CD4-positive, alpha-beta T cell treated with Interferon gamma for 1 hour (primary cell): ENCODE results near the gene CHD3.
A peak's percentile ranks its signal among the peaks of the same experiment; 100 is the strongest.

Experiments
- DNase-seq: peaks from one replicate; pipeline ENCODE4 v3.0.0-alpha.2; 2020

The CHD3 gene

DNA sequence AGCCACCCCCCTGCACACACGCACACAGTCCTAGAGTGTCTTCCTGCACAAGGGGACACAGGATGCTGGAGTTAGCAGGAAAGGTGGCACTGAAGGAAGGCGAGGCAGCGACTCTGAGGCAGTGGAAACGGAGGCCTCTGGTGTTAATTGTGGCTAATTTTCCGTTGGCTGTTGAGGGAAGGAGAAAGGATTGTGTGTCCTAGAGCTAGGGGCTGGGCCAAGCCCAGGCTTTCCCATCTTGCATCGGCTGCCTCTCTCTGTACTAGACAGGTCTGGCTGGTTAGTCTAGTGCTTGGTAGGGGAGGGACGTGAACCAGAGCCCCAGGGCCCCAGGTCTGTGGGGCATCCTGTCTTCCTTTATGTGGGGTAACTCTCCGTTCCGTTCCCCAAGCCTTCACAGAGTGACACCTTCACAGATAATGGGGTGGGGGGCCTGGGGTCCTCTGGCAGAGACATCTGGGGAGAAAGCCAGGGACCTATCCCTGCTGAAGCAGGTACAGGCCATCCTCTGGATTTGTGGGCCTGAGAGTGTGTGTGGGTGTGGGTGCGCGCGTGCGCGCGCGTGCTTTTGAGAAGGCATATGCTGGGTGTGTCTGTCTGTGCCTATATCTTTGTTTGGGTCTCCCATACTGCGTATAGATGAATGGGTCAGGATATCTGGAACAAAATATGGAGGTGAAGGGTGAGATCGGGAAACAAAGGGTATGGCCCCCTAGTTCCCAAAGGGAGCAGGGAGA is at the start of gene CHD3:
Gene CHD3, plus strand, starts transcription at position 606 of the 737 bp plus-strand sequence. CDS start 212 bp downstream, outside the sequence.
- peak; percentile 15 for DNase-seq

DNA sequence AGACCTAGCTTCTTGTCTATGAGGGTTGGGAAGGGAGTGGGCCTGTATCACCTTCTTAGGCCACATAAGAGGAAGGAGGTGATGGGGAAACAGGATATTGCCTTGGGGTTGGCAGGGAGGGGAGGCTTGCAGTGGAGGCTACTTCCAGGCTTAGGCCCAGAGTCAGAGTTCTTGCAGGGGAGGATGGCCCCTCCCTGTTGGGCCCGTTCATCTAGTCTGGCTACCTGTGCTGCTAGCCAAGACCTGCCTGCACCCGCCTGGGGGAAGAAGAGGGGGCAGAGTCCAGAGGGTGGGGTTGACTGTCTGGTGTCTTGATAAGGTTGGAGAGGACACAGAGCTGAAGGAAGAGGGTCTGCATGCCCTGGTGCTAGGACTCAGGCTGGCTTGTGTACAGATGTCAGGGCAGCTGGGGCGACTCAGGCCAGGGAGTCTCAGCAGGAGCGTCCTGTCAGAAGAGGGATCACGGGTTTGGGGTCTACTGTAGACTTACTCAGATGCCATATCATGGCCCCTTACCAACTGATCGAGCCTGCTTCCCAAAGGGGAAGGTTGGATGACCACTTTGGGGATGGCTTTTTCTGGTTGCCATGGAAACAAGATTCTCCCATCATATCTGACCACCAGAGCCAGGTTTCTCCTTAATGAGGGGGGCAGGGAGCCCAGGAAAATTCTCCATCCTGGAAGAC is 49.3 kb upstream of the CHD3 start:
- peak; percentile 39 for DNase-seq

DNA sequence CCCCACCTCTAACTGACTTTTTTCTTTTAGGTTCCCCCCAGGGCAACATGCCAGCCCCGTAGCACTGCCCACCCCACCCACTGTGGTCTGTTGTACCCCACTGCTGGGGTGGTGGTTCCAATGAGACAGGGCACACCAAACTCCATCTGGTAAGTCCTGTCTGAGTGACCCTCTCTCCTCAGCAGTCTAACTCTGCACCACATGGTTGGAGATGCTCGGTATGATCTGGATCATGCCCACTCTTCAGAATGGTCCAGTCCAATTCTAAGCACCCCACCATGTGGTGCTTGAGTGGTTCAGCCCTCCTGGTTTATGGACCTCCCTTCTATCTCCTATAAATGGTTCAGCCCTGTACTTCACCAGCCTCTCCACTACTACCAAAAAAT is 48.7 kb upstream of the CHD3 start:
- peak; percentile 30 for DNase-seq

- DNase-seq: no peak
These were observed 48.1 kb upstream of the CHD3 start for GRCh38 chr17:7840441-7840840.

GRCh38 chr17:7840875-7841274 is 47.7 kb upstream of the CHD3 start:
- DNase-seq: no peak

DNA sequence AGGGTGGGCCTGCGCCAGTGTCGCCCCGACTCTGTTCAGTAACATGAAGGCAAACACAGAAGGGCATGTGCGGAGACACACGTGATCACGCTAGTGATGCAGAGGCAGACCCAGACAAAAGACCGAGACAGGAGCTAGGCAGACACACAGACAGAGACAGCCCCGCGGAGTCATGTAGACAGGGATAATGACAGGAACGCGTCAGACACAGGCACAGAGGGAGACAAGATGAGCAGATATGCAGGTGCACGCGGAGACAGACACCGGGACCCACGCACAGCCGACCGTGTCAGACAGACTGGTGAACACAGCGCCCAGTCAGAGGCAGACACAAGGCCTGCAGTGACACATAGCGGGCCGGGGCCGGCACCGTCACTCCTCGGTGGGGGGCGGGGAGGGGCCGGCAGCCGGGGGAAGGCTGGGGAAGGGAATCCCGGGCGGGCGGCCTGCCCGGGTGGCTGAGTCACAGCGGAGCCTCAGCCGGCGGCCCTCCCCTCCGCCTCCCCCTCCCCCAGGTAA is 47.1 kb upstream of the CHD3 start:
- peak; percentile 96 for DNase-seq

DNA sequence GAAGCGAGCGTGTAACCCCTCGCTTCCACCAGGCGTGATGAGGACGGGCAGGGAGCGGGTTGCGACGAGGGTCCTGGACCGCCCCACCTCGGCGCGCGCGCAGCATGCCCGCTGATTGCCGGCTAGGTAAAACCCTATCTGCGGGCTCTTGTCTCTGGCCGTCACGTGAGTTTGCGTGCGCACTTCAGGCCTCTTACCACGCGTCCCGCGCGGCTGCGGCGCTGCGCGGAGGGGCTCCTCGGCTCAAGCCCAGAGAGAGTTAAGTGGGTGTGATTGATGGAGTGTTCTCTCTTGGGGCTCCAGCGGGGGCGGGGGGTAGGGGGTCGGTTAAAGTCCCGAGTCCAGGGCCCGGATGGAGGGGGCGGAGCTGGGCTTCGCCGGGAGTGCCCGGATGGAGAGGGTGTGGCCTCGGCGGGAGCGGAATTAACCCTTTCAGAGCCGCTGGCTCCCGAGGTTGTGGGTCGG is 46.6 kb upstream of the CHD3 start:
- peak; percentile 85 for DNase-seq

- peak; percentile 99 for DNase-seq
These were observed 46.0 kb upstream of the CHD3 start for GRCh38 chr17:7842380-7843256.

DNA sequence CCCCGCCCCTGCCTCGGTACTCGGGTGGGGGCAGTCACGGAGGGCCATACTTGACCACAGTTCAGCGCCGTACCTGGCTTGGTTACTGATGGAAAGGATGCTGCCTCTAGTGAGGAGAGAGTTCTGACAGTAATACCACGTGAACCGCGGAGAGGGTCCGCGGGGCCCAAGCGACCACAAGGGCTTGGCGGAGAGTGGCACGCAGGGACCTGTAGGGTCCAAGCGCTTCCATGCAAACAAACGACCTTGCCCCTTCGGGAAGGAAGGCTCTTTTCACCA is 45.4 kb upstream of the CHD3 start:
- no peak for DNase-seq

GRCh38 chr17:7843536-7844291 is 44.9 kb upstream of the CHD3 start:
- peak; percentile 96 for DNase-seq

DNA sequence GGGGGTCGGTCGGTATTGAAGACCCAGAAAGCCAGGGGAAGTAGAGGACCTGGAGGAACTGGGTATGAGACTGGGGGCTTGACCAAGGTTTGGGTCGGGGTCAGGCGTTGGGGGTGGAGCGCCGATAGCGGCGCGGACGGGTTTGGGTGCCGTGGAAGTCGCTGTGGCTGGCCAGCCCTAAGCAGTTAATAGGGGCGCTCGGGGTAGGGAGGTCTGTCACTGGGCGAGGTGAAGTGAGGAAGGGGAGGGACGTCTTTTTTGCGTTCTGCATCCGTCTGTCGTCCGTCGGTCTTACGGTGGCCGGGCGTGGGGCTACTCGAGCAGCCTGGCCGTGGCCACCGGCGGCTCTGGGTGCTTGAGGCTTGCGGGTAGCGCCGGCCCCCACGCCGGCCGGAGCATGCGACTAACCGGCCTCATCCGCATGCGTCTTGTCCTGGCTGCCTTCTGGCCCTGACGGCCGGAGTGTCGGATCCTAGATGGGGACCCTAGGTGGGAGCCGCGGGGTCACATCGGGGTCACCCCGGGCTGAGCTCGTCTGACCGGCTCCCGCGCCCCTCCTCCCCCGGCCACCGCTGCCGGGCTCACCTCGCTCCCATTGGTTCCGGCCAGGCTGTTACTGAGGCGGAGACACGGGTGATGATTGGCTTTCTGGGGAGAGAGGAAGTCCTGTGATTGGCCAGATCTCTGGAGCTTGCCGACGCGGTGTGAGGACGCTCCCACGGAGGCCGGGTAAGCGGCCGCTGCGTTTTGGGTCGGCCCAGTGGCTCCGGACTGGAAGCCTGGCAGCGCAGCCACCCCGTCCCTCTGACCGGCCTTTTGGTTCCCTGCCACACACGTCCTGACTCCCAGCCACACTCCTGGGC is 44.1 kb upstream of the CHD3 start:
- peak; percentile 92 for DNase-seq

DNA sequence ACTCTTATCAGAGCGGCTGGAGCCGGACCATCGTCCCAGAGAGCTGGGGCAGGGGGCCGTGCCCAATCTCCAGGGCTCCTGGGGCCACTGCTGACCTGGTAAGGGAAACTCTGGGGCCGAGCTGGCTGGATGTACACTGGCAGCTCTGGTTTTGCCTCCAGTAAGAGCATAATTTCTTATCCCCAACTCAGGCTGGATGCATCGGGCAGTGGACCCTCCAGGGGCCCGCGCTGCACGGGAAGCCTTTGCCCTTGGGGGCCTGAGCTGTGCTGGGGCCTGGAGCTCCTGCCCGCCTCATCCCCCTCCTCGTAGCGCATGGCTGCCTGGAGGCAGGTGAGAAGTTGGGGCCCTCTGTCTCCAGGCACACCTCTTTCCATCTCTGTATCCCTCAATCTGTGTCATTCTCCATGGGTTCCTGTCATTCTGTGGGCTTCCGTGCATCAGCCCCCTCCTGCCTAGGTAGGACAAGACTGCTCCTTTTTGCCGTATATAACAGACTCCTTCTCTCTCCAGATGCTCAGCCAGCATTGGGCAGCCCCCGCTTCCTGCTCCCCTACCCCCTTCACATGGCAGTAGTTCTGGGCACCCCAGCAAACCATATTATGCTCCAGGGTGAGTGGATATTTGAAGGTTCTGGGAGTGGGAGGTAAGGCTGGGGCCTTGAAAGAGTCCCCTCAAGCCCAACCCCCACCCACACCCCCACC is 43.1 kb upstream of the CHD3 start:
- no peak for DNase-seq

GRCh38 chr17:7846063-7846735 is 42.4 kb upstream of the CHD3 start:
- DNase-seq: peak; percentile 5

DNA sequence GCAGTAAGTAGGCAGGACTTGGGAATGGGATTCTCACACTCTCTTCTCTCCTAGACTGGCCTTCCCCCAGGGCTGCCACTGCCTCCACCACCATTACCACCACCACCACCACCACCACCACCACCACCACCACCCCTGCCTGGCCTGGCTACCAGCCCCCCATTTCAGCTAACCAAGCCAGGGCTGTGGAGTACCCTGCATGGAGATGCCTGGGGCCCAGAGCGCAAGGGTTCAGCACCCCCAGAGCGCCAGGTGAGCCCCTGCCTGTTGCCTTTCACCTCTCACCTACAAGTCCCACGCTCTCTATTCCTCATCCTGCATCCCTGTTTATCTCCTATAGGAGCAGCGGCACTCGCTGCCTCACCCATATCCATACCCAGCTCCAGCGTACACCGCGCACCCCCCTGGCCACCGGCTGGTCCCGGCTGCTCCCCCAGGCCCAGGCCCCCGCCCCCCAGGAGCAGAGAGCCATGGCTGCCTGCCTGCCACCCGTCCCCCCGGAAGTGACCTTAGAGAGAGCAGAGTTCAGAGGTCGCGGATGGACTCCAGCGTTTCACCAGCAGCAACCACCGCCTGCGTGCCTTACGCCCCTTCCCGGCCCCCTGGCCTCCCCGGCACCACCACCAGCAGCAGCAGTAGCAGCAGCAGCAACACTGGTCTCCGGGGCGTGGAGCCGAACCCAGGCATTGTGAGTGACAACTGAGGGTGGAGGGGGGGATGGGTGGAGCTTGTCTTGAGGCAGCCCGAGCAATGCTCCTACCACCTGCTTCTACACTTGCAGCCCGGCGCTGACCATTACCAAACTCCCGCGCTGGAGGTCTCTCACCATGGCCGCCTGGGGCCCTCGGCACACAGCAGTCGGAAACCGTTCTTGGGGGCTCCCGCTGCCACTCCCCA is 41.6 kb upstream of the CHD3 start:
- DNase-seq: peak; percentile 9

- peak; percentile 8 for DNase-seq
These were observed 40.4 kb upstream of the CHD3 start for GRCh38 chr17:7848131-7848579.

- no peak for DNase-seq
These were observed 39.9 kb upstream of the CHD3 start for GRCh38 chr17:7848739-7849129.

DNA sequence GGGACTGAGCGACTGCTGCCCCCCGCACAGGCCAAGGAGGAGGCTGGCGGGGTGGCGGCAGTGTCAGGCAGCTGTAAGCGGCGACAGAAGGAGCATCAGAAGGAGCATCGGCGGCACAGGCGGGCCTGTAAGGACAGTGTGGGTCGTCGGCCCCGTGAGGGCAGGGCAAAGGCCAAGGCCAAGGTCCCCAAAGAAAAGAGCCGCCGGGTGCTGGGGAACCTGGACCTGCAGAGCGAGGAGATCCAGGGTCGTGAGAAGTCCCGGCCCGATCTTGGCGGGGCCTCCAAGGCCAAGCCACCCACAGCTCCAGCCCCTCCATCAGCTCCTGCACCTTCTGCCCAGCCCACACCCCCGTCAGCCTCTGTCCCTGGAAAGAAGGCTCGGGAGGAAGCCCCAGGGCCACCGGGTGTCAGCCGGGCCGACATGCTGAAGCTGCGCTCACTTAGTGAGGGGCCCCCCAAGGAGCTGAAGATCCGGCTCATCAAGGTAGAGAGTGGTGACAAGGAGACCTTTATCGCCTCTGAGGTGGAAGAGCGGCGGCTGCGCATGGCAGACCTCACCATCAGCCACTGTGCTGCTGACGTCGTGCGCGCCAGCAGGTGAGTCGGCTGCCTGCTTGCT is 39.3 kb upstream of the CHD3 start:
- DNase-seq: peak; percentile 15

- no peak for DNase-seq
These were observed 38.7 kb upstream of the CHD3 start for GRCh38 chr17:7849751-7850504.
